H1 (cell line): ENCODE results near the gene FAM149B1. TPM values are rescaled to one million over a fixed set of nuclear protein-coding genes. Genes with fewer than 3 reads are reported as not detected.

Source experiments
- BRCA1 ChIP-seq: IDR thresholded peaks from 2 replicates; pipeline ENCODE4 v1.6.1; 2012; ENCODE audit warnings: low read depth, low read length, improper control_type of control experiment
- CBX8 ChIP-seq: fragments of 300-800, 300-1000 bp; sonication (generic); IDR thresholded peaks from 2 replicates; pipeline ENCODE4 v1.7.1; 2016; ENCODE audit warnings: low read depth, low read length, borderline replicate concordance
- SIN3A ChIP-seq, 2 experiments: IDR thresholded peaks in 1 of 2; conservative IDR thresholded peaks in 1 of 2; 2 replicates each; pipeline ENCODE4 v1.6.1; 2011 to 2012; ENCODE audit warnings: low read length in 2 of 2, improper control_type of control experiment in 1 of 2, low read depth in 1 of 2, mild to moderate bottlenecking in 1 of 2
- SP1 ChIP-seq: IDR thresholded peaks from 2 replicates; pipeline ENCODE4 v1.6.1; 2011; ENCODE audit warnings: low read depth, low read length
- TAF7 ChIP-seq: optimal IDR thresholded peaks from 2 replicates; pipeline ENCODE3; 2011; ENCODE audit warnings: low read depth, mild to moderate bottlenecking, inconsistent platforms, low read length, moderate library complexity, borderline replicate concordance
- polyA plus RNA-seq, 7 experiments: library from polyadenylated mRNA; depleted of rRNA in 3 of 7; stranded (reverse) in 5 of 7; unstranded in 2 of 7; fragments of >200 nt in 5 of 7; fragments of 200-250 nt in 2 of 7; gene quantifications; 1 replicate in 5 of 7; 2 replicates in 1 of 7; 4 replicates in 1 of 7; pipeline versions ENCODE4 v1.2.1 to v1.2.3, GENCODE V29; 2011 to 2013; ENCODE audit warnings: missing spikeins in 2 of 7, mixed read lengths in 2 of 7
- total RNA-seq: library from RNA; stranded (reverse); fragmentation: NEBNext Ultra II Directional; extraction: Animal tissue kit (Norgen Biotek cat#: 25700); gene quantifications from 2 replicates; pipeline ENCODE4 v1.2.1, GENCODE V29; 2021
- TF ChIP-seq, protein P1 (sequence below): IDR thresholded peaks from 2 replicates; pipeline ENCODE4 v1.6.1; 2012; ENCODE audit warnings: low read length, inconsistent platforms

FAM149B1 gene
- total and polyA plus RNA-seq, 2 of the 8 experiments (the other 6 are each of a cell fraction or from before 2014, with no cell fraction given) = 16.8 to 21.9 TPM

DNA sequence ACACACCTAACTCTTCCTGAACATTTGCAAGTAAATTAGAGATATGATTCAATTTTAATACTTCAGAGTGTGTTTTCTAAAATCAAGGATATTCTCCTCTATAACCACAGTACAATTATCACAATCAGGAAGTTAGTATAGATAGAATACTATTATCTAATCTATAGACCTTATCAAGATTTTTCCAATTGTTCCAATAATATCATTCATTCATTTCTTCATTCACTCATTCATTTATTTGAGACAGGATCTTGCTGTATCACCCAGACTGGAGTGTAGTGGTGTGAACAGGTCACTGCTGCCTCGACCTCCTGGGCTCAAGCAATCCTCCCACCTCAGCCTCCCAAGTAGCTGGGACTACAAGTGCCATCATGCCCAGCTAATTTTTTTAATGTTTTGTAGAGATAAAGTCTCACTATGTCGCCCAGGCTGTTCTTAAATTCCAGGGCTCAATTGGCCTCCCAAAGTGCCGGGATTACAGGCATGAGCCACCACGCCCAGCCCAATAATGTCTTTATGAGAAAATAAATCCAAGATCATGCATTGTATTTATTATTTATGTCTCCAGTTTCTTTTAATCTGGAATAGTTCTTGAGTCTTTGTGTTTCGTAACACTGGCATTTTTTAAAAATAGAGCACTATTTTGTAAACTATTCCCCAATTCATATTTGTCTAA is 95.1 kb downstream of the FAM149B1 start (continued):
- TF ChIP-seq CBX8 = no peak
- TF ChIP-seq BRCA1 = no peak
- no peak for TF ChIP-seq SIN3A (conservative IDR thresholded peaks at IDR 0.05 in 1 of 2, IDR thresholded peaks at IDR 0.05 in 1 of 2; ENCODE audit: low read depth in 1 of 2, low read length in 2 of 2)
- no peak for TF ChIP-seq TAF7
- TF ChIP-seq SP1 = no peak
- TF ChIP-seq, protein P1, sequence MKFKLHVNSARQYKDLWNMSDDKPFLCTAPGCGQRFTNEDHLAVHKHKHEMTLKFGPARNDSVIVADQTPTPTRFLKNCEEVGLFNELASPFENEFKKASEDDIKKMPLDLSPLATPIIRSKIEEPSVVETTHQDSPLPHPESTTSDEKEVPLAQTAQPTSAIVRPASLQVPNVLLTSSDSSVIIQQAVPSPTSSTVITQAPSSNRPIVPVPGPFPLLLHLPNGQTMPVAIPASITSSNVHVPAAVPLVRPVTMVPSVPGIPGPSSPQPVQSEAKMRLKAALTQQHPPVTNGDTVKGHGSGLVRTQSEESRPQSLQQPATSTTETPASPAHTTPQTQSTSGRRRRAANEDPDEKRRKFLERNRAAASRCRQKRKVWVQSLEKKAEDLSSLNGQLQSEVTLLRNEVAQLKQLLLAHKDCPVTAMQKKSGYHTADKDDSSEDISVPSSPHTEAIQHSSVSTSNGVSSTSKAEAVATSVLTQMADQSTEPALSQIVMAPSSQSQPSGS = no peak
